Measurements from ENCODE around the gene NPHP4.

The NPHP4 gene

DNA sequence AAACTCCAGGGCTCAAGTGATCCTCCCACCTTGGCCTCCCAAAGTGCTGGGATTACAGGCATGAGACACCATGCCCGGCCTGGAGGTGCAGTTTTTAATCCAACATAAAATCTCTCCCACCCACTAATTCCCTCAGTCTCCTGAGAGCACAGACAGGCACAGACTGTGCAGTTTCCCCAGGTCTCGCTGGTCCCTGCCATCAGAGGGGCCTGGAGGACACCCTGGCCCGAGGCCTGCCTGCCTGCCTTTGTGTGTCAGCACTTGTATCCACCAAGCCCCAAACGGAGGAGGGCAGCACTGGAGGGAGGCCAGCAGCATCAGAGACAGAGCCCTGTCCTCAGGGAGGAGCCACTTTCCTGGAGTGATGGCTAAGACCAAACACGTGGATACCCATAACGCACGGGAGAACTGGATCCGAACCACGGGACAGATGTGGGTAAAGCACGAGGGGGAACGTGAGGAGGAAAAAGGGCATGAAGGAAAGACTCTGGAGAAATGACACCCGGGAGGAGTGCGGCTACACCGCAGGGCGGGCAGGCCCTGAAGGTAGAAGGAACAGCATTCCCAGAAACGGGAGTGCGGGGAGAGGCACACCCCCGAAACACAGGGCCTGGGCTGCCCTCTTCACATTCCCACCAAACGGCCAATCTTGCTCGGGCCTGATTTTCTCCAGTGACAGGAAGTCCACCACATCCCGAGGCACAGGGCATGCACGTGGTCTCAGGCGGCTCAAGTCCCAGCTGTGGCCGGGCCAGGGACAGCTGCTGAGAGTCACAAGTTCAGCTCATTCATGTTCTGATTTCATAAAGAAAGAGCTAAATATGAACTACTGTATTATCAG lies 29.7 kb downstream of the NPHP4 start:
- Histone ChIP-seq H3K9me3 (ENCODE audit: control insufficient read depth in 5 of 5, low read length in 5 of 5) (no peaks in the 10 kb centered on the region), H3K27me3 (ENCODE audit: control insufficient read depth in 5 of 5, insufficient read depth in 4 of 5, low read length in 5 of 5) (no peaks in the 10 kb centered on the region), H3K36me3 (ENCODE audit: control insufficient read depth in 5 of 5, insufficient read depth in 5 of 5, low read length in 5 of 5) (peaks cover 0 to 68% (median 36%) of the 10 kb centered on the region in 5 donors), H3K27ac (ENCODE audit: low read depth, low read length) (no peak overlapping the region), H3K9ac (ENCODE audit: low read length in 5 of 5) (no peak overlapping the region), H3K4me1 (ENCODE audit: control insufficient read depth in 5 of 5, insufficient read depth in 5 of 5, low read length in 5 of 5) (peaks cover 0 to 12% (median 7%) of the 10 kb centered on the region in 5 donors), H3K4me3 (ENCODE audit: low read depth in 1 of 5, low read length in 5 of 5) (no peak overlapping the region)

DNA sequence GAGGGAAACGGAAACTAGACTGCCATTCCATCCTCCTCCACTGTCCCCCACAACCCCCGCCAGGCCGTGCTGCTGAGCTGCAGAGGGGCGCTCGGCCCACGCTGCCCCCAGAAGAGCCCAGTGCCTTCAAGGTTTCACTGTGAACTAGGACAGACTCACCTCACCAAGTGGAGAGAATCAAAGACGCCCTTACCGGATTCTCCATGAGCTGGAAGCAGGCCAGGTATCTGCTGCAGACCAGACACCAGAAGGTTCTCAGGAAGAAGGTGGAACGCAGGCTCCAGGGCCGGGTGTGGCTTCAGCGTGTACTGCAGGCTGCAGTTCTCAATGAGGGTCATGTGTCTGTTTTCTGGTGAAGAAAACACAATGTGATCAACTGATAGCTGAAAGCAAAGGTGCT lies 30.6 kb downstream of the NPHP4 start:
- Histone ChIP-seq H3K36me3 (ENCODE audit: control insufficient read depth in 5 of 5, insufficient read depth in 5 of 5, low read length in 5 of 5) (peaks cover 0 to 65% (median 36%) of the 10 kb centered on the region in 5 donors), H3K27me3 (ENCODE audit: control insufficient read depth in 5 of 5, insufficient read depth in 4 of 5, low read length in 5 of 5) (no peaks in the 10 kb centered on the region), H3K27ac (ENCODE audit: low read depth, low read length) (no peak overlapping the region), H3K9ac (ENCODE audit: low read length in 5 of 5) (no peak overlapping the region), H3K9me3 (ENCODE audit: control insufficient read depth in 5 of 5, low read length in 5 of 5) (no peaks in the 10 kb centered on the region), H3K4me3 (ENCODE audit: low read depth in 1 of 5, low read length in 5 of 5) (no peak overlapping the region), H3K4me1 (ENCODE audit: control insufficient read depth in 5 of 5, insufficient read depth in 5 of 5, low read length in 5 of 5) (peaks cover 0 to 4% (median under 1%) of the 10 kb centered on the region in 5 donors)

DNA sequence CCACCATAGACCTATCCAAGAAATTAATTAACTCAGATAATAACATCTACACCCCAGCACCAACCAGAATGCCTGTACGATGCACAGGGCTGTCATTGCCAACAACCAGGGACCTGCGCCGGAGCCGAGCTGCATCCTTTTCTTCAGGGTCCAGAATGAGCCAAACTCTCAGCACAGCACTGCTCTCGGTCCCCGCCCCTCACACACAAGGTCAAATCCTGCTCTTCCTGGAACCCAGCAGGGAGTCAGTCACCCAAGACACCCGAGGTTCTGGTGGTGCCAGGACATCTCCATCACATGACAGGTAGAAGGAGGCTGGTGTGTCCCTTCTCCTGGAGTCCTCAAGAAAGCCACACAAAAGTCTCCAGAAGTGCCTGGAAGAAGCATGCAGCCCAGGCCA lies 31.9 kb downstream of the NPHP4 start:
- no peaks in the 10 kb centered on the region for H3K27me3 ChIP-seq (ENCODE audit: control insufficient read depth in 5 of 5, insufficient read depth in 4 of 5, low read length in 5 of 5)
- no peaks in the 10 kb centered on the region for H3K4me1 ChIP-seq (ENCODE audit: control insufficient read depth in 5 of 5, insufficient read depth in 5 of 5, low read length in 5 of 5)
- no peaks in the 10 kb centered on the region for H3K9me3 ChIP-seq (ENCODE audit: control insufficient read depth in 5 of 5, low read length in 5 of 5)
- H3K36me3 ChIP-seq (ENCODE audit: control insufficient read depth in 5 of 5, insufficient read depth in 5 of 5, low read length in 5 of 5), result peaks cover 4 to 64% (median 38%) of the 10 kb centered on the region in 5 donors
- H3K4me3 ChIP-seq (ENCODE audit: low read depth in 1 of 5, low read length in 5 of 5), result no peak overlapping the region
- H3K27ac ChIP-seq (ENCODE audit: low read depth, low read length), result no peak overlapping the region
- H3K9ac ChIP-seq (ENCODE audit: low read length in 5 of 5), result no peak overlapping the region

DNA sequence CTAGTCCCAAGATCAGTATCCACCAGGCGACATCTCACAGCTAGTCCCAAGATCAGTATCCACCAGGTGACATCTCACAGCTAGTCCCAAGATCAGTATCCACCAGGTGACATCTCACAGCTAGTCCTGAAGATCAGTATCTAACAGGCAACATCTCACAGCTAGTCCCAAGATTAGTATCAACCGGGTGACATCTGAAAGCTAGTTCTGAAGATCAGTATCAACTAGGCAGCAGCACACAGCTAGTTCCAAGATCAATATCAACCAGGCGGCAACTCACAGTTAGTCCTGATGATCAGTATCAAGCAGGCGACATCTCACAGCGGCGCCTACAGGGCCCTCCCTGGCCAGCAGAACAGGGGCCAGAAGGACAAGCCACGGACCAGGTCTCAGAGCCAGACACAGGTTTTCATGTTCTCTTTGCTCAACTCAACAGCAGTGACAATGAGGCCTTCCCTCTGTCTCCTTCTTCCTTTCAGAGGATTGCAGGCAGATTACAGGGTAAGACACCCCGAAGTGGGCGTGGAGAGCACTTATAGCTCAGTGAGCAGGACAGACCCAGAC lies 32.5 kb downstream of the NPHP4 start:
- Histone ChIP-seq H3K4me3 (ENCODE audit: low read depth in 1 of 5, low read length in 5 of 5) (no peak overlapping the region), H3K9me3 (ENCODE audit: control insufficient read depth in 5 of 5, low read length in 5 of 5) (no peaks in the 10 kb centered on the region), H3K27ac (ENCODE audit: low read depth, low read length) (no peak overlapping the region), H3K9ac (ENCODE audit: low read length in 5 of 5) (no peak overlapping the region), H3K27me3 (ENCODE audit: control insufficient read depth in 5 of 5, insufficient read depth in 4 of 5, low read length in 5 of 5) (no peaks in the 10 kb centered on the region), H3K4me1 (ENCODE audit: control insufficient read depth in 5 of 5, insufficient read depth in 5 of 5, low read length in 5 of 5) (no peaks in the 10 kb centered on the region), H3K36me3 (ENCODE audit: control insufficient read depth in 5 of 5, insufficient read depth in 5 of 5, low read length in 5 of 5) (peaks cover 8 to 66% (median 38%) of the 10 kb centered on the region in 5 donors)

DNA sequence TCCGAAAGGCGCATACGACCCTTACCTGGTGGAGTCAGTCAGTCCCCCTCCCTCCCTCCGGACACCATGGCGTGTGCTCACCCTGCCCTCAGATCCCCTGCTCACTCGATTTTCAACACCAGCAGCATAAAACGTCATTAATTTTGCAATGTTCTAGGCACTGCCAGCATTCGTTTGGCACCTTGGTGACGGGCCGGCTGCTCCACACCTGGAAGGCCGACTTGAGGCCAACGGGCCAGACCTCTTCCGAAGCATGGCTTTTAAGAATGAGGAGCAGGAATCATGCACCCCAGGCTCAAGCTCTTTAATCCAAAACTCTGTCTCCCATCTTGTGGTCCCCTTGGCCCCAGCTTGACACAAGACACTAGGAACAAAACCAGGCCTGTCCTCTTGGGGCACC lies 33.1 kb downstream of the NPHP4 start:
- no peak overlapping the region for H3K4me3 ChIP-seq (ENCODE audit: low read depth in 1 of 5, low read length in 5 of 5)
- peaks cover 8 to 70% (median 38%) of the 10 kb centered on the region in 5 donors for H3K36me3 ChIP-seq (ENCODE audit: control insufficient read depth in 5 of 5, insufficient read depth in 5 of 5, low read length in 5 of 5)

DNA sequence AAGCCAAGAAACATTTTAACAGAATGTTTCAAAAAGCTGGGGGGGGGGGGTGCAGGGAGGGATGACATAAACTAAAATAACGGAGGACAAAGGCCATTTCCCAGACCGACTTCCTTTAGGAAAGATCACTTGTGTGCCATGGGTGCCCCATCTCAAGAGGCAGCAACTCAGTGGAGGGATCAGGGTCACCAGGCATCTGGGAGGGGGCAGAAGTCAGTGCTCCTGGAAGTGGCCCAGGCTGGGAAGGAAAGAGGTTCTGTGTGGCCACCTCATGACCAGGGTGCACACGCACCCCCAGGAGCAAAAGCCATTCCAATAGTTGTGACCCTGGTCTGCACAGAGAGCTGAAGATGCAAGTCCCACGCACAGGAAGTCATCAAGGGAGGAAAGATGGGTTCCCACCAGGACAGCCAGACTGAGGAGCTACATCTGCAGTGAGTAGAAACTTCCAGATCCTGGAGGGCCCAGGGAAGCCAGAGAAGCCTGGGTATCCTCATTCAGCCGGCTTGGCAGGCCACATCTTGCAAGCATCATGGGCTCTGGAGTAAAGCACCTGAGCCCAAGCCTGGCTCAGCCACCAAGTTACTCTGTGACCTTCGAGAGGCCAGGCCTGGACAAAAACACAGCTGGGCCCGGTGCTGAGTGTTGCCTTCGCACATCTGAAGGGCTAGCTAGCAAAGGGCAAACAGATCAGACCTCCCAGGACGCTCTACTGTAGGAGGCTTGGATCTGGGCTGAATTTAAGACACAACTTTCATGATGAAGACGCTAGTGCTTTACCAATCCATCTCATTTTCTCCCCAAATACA lies 36.0 kb downstream of the NPHP4 start:
- Histone ChIP-seq H3K27ac (ENCODE audit: low read depth, low read length) (no peak overlapping the region), H3K4me1 (ENCODE audit: control insufficient read depth in 5 of 5, insufficient read depth in 5 of 5, low read length in 5 of 5) (no peaks in the 10 kb centered on the region), H3K9me3 (ENCODE audit: control insufficient read depth in 5 of 5, low read length in 5 of 5) (no peaks in the 10 kb centered on the region), H3K9ac (ENCODE audit: low read length in 5 of 5) (no peak overlapping the region), H3K4me3 (ENCODE audit: low read depth in 1 of 5, low read length in 5 of 5) (no peak overlapping the region), H3K36me3 (ENCODE audit: control insufficient read depth in 5 of 5, insufficient read depth in 5 of 5, low read length in 5 of 5) (peaks cover 8 to 74% (median 39%) of the 10 kb centered on the region in 5 donors), H3K27me3 (ENCODE audit: control insufficient read depth in 5 of 5, insufficient read depth in 4 of 5, low read length in 5 of 5) (no peaks in the 10 kb centered on the region)

More for the DNA sequence above, 33.1 kb downstream of the NPHP4 start:
- Histone ChIP-seq H3K9me3 (ENCODE audit: control insufficient read depth in 5 of 5, low read length in 5 of 5) (no peaks in the 10 kb centered on the region), H3K4me1 (ENCODE audit: control insufficient read depth in 5 of 5, insufficient read depth in 5 of 5, low read length in 5 of 5) (no peaks in the 10 kb centered on the region), H3K9ac (ENCODE audit: low read length in 5 of 5) (no peak overlapping the region), H3K27ac (ENCODE audit: low read depth, low read length) (no peak overlapping the region), H3K27me3 (ENCODE audit: control insufficient read depth in 5 of 5, insufficient read depth in 4 of 5, low read length in 5 of 5) (no peaks in the 10 kb centered on the region)

DNA sequence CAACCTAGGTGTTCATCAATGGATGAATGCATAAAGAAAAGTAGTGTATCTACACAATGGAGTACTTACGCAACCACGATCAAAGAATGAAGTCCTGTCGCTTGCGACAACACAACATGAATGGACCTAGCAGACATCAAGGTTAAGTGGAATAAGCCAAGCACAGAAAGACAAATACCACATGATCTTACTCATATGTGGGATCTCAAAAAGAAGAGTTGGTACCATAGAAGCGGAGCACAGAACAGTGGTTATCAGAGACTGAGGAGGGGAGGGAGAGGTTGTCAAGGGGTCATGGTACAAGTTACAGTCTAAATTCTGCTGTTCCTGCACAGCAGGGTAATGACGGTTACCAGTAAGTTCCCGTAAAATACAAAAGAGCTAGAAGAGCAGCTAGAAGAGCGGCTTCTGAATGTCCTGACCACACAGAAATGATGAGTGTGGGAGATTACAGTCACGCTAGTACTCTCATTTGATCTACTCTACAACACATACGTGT lies 36.7 kb downstream of the NPHP4 start:
- Histone ChIP-seq H3K27me3 (ENCODE audit: control insufficient read depth in 5 of 5, insufficient read depth in 4 of 5, low read length in 5 of 5) (no peaks in the 10 kb centered on the region), H3K4me1 (ENCODE audit: control insufficient read depth in 5 of 5, insufficient read depth in 5 of 5, low read length in 5 of 5) (peaks cover 0 to under 1% (median 0%) of the 10 kb centered on the region in 5 donors), H3K9ac (ENCODE audit: low read length in 5 of 5) (no peak overlapping the region), H3K4me3 (ENCODE audit: low read depth in 1 of 5, low read length in 5 of 5) (no peak overlapping the region), H3K36me3 (ENCODE audit: control insufficient read depth in 5 of 5, insufficient read depth in 5 of 5, low read length in 5 of 5) (peaks cover 8 to 72% (median 33%) of the 10 kb centered on the region in 5 donors), H3K27ac (ENCODE audit: low read depth, low read length) (no peak overlapping the region), H3K9me3 (ENCODE audit: control insufficient read depth in 5 of 5, low read length in 5 of 5) (no peaks in the 10 kb centered on the region)

DNA sequence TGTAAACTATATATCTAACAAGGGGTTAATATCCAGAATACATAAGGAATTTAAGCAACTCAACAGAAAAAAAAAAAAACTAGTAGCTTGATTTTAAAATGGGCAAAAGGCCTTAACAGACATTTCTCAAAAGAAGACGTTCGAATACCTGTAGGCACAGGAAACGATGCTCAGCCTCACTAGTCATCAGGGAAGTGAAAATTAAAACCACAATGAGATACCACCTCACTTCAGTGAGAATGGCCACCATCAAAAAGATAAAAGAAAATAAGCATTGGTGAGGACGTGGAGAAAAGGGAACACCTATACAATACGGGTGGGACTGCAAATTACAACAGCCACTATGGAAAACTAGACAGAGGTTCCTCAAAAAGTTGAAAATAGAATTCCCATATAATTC lies 37.3 kb downstream of the NPHP4 start:
- Histone ChIP-seq H3K9ac (ENCODE audit: low read length in 5 of 5) (no peak overlapping the region), H3K27ac (ENCODE audit: low read depth, low read length) (no peak overlapping the region), H3K36me3 (ENCODE audit: control insufficient read depth in 5 of 5, insufficient read depth in 5 of 5, low read length in 5 of 5) (peaks cover 8 to 66% (median 28%) of the 10 kb centered on the region in 5 donors), H3K4me3 (ENCODE audit: low read depth in 1 of 5, low read length in 5 of 5) (no peak overlapping the region), H3K9me3 (ENCODE audit: control insufficient read depth in 5 of 5, low read length in 5 of 5) (no peaks in the 10 kb centered on the region), H3K4me1 (ENCODE audit: control insufficient read depth in 5 of 5, insufficient read depth in 5 of 5, low read length in 5 of 5) (peaks cover 0 to 7% (median 0%) of the 10 kb centered on the region in 5 donors), H3K27me3 (ENCODE audit: control insufficient read depth in 5 of 5, insufficient read depth in 4 of 5, low read length in 5 of 5) (no peaks in the 10 kb centered on the region)

DNA sequence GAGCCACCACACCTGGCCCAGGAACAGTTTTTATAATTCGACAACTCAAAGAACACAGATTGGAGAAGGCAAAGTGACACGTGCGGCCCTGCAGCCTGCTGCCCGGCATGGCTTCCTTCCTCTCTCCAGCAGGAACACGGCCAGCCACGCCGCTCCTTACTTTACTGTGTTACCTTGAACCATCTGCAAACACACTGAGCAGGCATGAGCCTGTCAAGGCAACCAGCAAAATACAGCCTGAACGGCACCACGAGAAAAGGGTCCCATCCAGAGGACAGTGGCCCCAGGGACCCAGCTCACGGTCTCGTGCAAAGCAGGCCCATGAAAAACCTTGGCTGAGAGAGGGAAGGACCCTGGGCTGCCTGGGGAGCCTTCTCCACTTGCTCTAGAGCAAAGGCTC lies 38.8 kb downstream of the NPHP4 start:
- Histone ChIP-seq H3K9ac (ENCODE audit: low read length in 5 of 5) (no peak overlapping the region), H3K4me1 (ENCODE audit: control insufficient read depth in 5 of 5, insufficient read depth in 5 of 5, low read length in 5 of 5) (peaks cover 0 to 7% (median under 1%) of the 10 kb centered on the region in 5 donors), H3K27me3 (ENCODE audit: control insufficient read depth in 5 of 5, insufficient read depth in 4 of 5, low read length in 5 of 5) (no peaks in the 10 kb centered on the region), H3K9me3 (ENCODE audit: control insufficient read depth in 5 of 5, low read length in 5 of 5) (no peaks in the 10 kb centered on the region), H3K36me3 (ENCODE audit: control insufficient read depth in 5 of 5, insufficient read depth in 5 of 5, low read length in 5 of 5) (peaks cover 8 to 56% (median 20%) of the 10 kb centered on the region in 5 donors), H3K4me3 (ENCODE audit: low read depth in 1 of 5, low read length in 5 of 5) (no peak overlapping the region), H3K27ac (ENCODE audit: low read depth, low read length) (no peak overlapping the region)

All from subcutaneous abdominal adipose tissue (tissue), 5 donors.